ENCODE results near the gene PNMA8B. TPM values are rescaled to one million over a fixed set of nuclear protein-coding genes. Genes with fewer than 3 reads are reported as not detected.

Gene PNMA8B
- total RNA-seq, 2 donors from 2014 or later, result 3.1 to 5.9 TPM

- Mint-ChIP-seq H3K4me1 (no peaks in the 10 kb centered on the region), H3K27ac (no peak overlapping the region), H3K36me3 (ENCODE audit: low read depth) (peaks cover 7% of the 10 kb centered on the region), H3K9me3 (no peaks in the 10 kb centered on the region), H3K27me3 (ENCODE audit: insufficient read depth) (peaks cover 68% of the 10 kb centered on the region), H3K4me3 (peak overlapping the region; percentile 14)
- H3K36me3 ChIP-seq (ENCODE audit: control insufficient read depth, insufficient read depth, low read length), result no peaks in the 10 kb centered on the region
- H3K9ac ChIP-seq (ENCODE audit: extremely low read depth, low read length, poor library complexity, severe bottlenecking), result no peak overlapping the region
- DNase-seq, result peak; percentile 72
- no peaks in the 10 kb centered on the region for H3K4me1 ChIP-seq (ENCODE audit: control insufficient read depth, insufficient read depth, low read length)
- TF ChIP-seq CTCF (conservative IDR thresholded peaks at IDR 0.05), result no peak
- 63 to 78% methylated on average over 6 to 17 of the region's 17 CpGs for WGBS, 2 experiments (ENCODE audit: insufficient coverage in 1 of 2, insufficient read length in 1 of 2)
- H3K9me3 ChIP-seq (ENCODE audit: control insufficient read depth, low read length), result no peaks in the 10 kb centered on the region
- no peak overlapping the region for H3K27ac ChIP-seq (ENCODE audit: low read depth, low read length)
- no peak overlapping the region for H3K4me3 ChIP-seq (ENCODE audit: low read length)
- peaks cover 66% of the 10 kb centered on the region for H3K27me3 ChIP-seq (ENCODE audit: control insufficient read depth, insufficient read depth, low read length, poor library complexity, severe bottlenecking)
Measured at GRCh38 chr19:46492841-46493235, 2.8 kb downstream of the PNMA8B start.

GRCh38 chr19:46491975-46492682 lies 3.5 kb downstream of the PNMA8B start:
- H3K27me3 Mint-ChIP-seq (ENCODE audit: insufficient read depth), result peaks cover 75% of the 10 kb centered on the region
- 81 to 94% methylated on average over 12 to 18 of the region's 18 CpGs for WGBS, 2 experiments (ENCODE audit: insufficient coverage in 1 of 2, insufficient read length in 1 of 2)
- H3K27ac ChIP-seq (ENCODE audit: low read depth, low read length), result no peak overlapping the region

GRCh38 chr19:46490774-46491173 lies 4.9 kb downstream of the PNMA8B start:
- H3K4me3 Mint-ChIP-seq, result no peak overlapping the region
- H3K9me3 ChIP-seq (ENCODE audit: control insufficient read depth, low read length), result no peaks in the 10 kb centered on the region
- TF ChIP-seq CTCF (conservative IDR thresholded peaks at IDR 0.05), result no peak
- H3K4me1 Mint-ChIP-seq, result peaks cover 6% of the 10 kb centered on the region
- 94 to 100% methylated on average over 3 to 9 of the region's 9 CpGs for WGBS, 2 experiments (ENCODE audit: insufficient coverage in 1 of 2, insufficient read length in 1 of 2)
- no peaks in the 10 kb centered on the region for H3K4me1 ChIP-seq (ENCODE audit: control insufficient read depth, insufficient read depth, low read length)
- H3K27ac Mint-ChIP-seq, result no peak overlapping the region
- H3K27me3 Mint-ChIP-seq (ENCODE audit: insufficient read depth), result peaks cover 84% of the 10 kb centered on the region
- no peak overlapping the region for H3K4me3 ChIP-seq (ENCODE audit: low read length)
- H3K27ac ChIP-seq (ENCODE audit: low read depth, low read length), result no peak overlapping the region
- H3K9me3 Mint-ChIP-seq, result no peaks in the 10 kb centered on the region
- no peak overlapping the region for H3K9ac ChIP-seq (ENCODE audit: extremely low read depth, low read length, poor library complexity, severe bottlenecking)
- H3K27me3 ChIP-seq (ENCODE audit: control insufficient read depth, insufficient read depth, low read length, poor library complexity, severe bottlenecking), result peaks cover 78% of the 10 kb centered on the region
- H3K36me3 ChIP-seq (ENCODE audit: control insufficient read depth, insufficient read depth, low read length), result no peaks in the 10 kb centered on the region
- no peak for DNase-seq
- H3K36me3 Mint-ChIP-seq (ENCODE audit: low read depth), result peaks cover 7% of the 10 kb centered on the region

More at GRCh38 chr19:46491975-46492682, 3.5 kb downstream of the PNMA8B start:
- no peaks in the 10 kb centered on the region for H3K4me1 ChIP-seq (ENCODE audit: control insufficient read depth, insufficient read depth, low read length)
- no peak overlapping the region for H3K4me3 ChIP-seq (ENCODE audit: low read length)
- no peaks in the 10 kb centered on the region for H3K9me3 Mint-ChIP-seq
- no peak for TF ChIP-seq CTCF (conservative IDR thresholded peaks at IDR 0.05)
- H3K4me1 Mint-ChIP-seq, result peaks cover 6% of the 10 kb centered on the region
- H3K36me3 ChIP-seq (ENCODE audit: control insufficient read depth, insufficient read depth, low read length), result no peaks in the 10 kb centered on the region
- no peak for DNase-seq
- H3K27me3 ChIP-seq (ENCODE audit: control insufficient read depth, insufficient read depth, low read length, poor library complexity, severe bottlenecking), result peaks cover 73% of the 10 kb centered on the region
- H3K4me3 Mint-ChIP-seq, result no peak overlapping the region
- H3K36me3 Mint-ChIP-seq (ENCODE audit: low read depth), result peaks cover 7% of the 10 kb centered on the region
- H3K9me3 ChIP-seq (ENCODE audit: control insufficient read depth, low read length), result no peaks in the 10 kb centered on the region
- H3K9ac ChIP-seq (ENCODE audit: extremely low read depth, low read length, poor library complexity, severe bottlenecking), result no peak overlapping the region
- no peak overlapping the region for H3K27ac Mint-ChIP-seq
